Stimulated activated naive CD4-positive, alpha-beta T cell (primary cell): ENCODE results near the gene KRT13.

Source experiments
- DNase-seq, 6 experiments: peaks; one replicate each; lab custom pipeline; 2025; lab: John Stamatoyannopoulos, UW

KRT13 gene

DNA sequence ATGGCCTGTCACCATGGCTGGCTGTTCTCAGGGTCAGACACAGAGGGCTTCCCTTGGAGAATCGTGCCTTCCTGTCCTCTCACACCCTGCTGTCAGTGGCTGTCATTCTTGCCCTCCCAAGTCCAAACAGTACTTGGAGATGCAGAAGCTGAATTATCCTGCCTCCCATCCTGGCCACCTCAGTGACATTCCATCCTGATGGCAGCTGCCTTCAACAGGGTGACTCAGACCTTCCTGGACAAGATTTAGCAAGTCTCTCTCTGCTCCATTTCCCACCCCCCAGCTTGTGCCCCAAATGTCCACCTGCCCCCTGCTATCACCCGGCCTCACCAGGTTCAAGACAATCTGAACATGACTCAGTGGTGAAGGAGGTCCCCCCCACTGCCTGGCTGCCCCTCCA is 10.9 kb downstream of the KRT13 start:
- no peak for DNase-seq

DNA sequence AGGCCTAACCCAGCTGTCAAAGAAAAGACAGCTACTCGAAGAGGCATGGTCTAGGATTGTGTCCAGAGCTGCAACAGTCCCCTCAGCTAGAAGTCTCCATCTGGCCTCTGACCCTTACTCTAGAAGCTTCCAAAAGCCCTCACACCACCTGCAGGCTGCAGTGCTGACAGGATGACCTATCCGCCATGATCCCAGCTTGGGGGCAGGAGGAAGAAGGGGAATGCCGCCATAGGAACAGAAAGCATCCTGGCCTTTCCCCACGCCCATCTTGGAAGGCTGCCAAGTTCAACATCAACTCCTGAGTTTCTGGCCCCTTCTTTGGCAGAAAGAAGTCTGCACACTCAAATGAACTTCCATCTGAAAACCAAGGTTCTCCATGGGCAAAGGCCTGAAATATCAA is 12.6 kb downstream of the KRT13 start:
- DNase-seq, result no peak

DNA sequence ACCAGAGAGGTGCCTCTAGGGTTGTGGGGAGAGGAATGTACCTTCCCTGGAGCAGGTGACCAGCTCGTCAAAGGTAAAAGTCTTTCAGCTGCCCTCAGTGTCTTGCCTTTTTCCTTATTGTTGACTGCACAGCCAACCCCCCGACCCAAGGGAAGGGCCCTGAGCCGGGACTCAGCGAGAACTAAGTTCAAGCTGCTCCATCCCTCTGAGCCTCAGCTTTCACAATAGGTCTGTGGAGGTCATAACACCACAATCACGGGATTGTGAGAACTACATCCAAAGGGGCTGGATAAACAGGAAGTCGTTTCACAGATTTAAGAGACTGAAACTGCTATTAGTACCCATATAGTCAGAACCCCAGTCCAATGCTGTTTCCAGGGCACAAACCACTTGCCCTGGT is 13.1 kb downstream of the KRT13 start:
- DNase-seq, result no peak

DNA sequence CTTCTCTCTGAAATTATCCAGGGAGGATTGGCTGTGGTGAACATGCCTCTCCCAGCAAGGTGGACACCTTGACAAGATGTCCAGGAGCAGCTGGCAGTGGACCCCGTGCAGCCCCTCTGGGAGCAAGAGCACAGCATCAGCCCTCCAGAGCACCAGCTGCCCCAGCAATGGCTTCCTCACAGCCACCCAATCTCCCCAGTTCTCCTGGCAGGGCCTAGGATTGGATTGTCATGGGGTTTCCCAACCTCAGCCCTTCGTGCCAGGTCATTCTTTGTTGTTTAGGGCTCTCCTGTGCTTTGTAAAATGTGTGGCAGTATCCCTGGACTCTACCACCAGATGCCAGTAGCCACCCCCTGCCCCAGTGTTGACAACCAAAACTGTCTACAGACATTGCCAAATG is 13.9 kb downstream of the KRT13 start:
- no peak for DNase-seq

DNA sequence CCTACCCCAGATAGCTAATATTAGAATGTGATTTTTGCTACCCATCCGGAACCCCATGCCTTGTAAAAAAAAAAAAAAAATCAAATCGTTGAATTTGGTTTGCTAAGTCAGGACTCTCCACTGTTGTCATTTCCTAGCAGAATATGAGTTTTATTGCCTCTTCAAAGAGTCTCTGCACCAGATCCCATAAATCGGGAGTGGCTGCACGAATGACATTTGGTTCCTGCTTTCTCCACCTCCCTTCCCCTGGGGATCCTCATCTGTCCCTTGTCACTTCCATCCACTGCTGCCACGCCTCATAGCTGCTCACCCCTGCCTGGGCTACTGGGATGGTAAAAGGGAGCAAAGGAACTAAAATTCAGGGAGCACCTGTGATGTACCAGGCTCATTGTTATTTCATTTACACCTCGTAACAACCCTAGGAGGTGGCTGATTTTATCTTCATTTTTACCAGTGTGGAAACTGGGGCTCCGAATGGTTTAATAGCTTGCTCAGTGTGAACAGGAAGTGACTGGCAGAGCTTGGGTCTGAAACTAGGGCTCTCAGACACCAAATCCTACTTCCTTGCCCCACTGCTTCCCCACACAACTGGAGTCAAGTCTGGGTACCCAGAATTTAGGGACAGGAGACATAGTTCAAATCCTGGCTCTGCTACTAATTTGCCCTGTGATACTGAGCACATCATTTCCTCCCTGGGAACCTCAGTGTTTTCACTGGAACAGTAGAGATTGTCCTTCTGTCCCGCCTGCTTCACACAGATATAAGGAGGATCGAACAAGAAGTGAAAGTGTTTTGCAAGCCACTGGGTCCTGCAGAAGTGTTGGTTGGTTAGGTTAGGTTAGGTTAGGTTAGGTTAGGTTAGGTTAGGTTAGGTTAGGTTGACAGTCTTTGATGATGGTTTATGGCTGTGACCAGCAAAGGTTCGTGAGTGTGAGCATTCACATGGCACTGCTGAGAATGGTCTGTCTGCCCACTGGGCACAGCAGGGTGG is 15.1 kb downstream of the KRT13 start:
- DNase-seq, result no peak

DNA sequence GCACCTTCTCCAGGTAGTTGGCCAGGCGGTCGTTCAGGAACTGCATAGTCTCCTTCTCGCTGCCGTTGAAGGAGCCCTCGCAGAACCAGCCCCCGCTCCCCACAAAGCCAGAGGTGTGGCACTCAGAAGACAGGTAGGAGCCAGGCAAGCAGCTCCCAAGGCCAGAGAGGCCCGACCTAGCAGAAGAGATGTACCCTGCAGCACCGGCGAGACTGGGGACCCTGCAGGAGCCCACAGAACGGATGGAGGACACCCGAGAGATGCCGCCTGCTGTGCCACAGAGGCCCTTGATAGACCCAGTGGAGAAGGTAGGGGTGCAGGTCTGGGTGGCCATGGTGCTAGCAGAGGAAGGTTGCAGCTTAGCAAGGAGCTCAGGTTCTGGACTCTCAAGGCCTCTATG is 15.9 kb downstream of the KRT13 start, which contains the start of gene KRT36:
Gene KRT36 (minus strand): TSS at position 380 of the 400 bp plus-strand sequence. CDS start 46 bp downstream, at position 334.
- no peak for DNase-seq

DNA sequence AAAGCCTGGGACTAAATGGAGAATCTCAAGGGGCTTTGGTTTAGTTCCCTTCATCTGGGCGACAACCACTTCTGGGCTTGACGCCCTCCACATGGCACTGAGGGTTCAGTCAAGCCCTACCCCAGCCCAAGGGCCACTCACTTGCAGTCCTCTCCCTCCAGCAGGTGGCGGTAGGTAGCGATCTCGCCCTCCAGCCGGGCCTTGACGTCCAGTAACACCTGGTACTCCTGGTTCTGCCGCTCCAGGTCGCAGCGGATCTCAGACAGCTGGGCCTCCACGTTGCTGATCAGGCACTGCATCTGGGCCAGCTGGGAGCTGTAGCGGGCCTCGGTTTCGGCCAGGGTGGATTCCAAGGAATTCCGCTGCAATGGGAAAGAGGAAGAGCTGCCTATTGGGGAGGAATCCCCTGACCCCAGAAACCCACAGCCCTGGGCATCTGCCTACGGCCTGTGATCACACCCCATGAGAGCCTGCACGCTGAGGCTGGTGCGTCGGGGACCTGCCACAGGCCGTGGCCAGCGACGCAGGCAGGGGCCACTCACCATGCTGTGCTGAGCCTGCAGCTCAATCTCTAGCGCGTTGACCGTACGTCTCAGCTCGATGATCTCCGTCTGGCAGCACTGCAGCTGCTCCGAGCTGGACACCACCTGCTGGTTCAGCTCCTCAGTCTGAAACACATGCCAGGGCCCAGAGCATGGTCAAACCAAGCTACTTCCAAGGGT is 18.4 kb downstream of the KRT13 start:
- DNase-seq, result no peak

DNA sequence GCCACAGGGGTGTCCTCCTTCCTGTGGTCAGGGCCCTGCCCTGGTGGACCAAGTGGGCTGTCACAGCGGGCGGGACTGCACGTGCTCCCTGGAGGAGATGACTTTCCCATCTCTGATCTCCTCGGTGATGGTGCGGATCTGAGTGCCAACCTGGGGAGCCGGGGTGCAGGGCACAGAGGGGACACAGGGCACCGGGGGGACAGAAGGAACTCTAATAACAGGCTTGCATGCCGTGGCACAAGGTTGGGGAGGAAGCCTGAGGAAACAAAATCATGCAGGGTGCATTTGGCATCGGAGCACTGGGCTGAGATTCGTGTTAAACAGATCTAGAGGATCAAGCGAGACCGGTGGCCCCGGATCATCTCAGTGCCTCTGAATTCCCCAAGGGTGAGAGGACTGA is 19.1 kb downstream of the KRT13 start:
- DNase-seq, result no peak

DNA sequence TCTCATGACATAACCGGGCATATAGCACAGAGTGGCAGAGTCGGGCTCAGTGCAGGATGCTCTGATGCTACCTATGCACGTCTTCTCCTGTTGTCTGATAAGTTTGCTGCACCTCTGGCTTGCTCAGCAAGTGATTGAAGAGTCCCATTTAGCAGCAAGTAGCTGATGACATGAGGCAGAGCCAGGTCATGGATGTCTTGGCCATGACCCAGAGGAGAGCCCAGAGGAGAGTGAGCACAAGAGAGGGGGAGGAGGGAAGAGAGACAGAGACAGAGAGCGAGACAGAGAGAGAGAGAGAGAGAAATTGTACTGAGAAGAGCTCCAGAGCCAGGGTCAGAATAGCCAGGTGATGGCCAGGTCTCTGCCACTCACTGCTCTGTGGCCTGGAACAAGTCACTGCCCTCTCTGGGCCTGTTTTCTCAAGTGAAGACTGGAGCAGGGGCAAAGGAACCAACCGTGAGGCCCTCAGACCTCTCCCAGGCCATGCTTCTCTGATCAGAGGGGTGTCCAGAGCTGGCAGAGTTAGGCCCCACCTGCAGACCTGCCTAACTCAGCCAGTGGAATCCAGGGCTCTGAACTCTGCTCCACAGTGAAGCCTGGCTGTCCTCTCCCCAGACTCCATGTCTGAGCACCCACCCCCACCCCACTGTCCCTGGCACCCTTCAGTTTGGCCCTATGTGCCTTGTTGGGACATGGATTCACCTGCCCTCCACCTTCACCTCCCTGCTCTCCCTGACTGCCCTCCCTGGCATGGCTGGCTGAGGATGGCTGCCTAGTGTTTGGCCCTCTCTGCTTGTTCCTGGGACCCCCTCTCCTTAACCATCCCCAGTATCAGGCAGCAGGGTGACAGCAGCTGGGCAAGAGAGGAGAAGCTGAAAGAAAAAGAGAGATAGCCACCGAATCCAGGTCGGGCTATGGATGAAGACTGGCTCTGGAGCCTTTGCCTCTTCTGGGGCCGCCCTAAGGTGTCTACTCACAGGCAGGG is 20.2 kb downstream of the KRT13 start:
- DNase-seq, result no peak

DNA sequence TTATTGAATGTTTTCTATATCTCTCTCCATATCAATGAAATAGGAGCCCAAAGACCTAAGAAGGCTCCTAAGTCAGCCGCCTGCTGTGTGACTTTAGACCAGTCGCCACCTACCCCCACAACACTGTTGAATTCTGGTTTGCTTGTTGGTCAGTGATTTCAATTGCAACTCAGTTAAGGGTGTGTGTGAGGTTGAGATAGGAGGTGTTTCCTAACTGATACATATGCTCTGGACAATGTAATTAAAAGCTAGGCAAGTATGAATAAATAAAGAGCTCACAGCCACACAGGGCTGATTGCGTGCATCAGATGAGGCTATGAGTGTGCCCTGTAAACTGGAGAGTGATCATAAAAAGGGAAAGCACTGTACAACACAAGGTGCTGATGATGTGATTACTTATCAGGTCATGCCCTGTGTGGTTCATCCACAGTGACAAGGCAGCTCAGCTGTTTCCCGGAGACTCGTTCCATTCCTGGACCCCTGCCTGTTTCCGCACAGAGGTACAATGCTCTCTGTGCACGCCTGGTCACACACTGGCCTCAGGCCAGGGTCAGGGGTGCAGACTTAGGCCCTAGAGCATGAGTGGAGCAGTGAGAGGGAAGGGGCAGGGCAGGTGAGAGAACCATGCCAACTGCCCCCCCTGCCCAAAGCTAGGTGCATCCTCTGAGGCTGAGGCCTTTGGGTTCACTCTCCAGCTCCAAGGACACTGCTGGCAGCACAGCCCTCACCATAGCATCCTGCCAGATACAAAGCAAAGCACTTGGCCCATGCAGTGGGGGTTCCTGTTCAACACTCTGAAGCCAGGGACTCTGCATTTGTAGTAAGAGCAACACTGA is 21.2 kb downstream of the KRT13 start:
- no peak for DNase-seq

DNA sequence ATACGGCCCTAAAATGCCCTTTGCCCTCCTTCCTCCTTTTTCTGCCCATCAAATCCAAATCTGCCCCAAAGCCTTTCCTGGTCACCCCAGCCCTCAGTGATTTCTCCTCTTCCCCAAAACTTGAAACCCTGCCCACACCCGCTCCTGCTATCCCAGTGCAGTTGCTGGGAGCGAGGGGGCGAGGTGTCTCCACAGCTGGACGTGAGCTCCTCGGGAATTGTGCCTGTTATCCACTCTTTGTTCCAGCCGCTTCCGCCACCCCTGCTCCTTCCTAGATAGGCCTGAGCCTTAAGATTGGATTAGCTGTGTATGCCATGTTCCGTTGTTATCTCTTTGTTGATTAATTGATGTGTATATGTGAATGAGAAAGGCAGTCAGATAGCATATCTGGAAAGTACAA is 21.9 kb downstream of the KRT13 start:
- DNase-seq, result no peak

DNA sequence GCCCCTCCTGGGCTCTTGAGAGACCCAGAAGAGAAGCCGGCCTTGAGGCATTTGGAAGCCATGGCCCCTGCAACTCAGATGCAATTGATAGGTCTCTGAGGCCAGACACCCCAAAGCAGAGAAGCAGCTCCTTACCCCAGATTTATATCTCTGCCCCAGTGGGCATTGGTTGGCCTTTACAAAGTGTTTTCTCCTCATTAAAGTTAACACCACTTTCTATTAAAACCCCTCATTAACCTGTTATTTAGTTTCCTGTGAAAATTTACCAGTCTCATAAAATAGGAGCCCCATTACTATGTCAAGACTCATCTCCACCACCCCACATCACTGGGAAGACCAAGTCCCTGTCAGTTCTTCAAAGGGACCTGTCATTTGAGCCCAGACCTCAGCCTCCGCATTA is 24.4 kb downstream of the KRT13 start, which contains the start of gene KRT35:
Gene KRT35 (minus strand): TSS at position 116 of the 400 bp plus-strand sequence. CDS start 54 bp downstream, at position 62.
- DNase-seq, result no peak

DNA sequence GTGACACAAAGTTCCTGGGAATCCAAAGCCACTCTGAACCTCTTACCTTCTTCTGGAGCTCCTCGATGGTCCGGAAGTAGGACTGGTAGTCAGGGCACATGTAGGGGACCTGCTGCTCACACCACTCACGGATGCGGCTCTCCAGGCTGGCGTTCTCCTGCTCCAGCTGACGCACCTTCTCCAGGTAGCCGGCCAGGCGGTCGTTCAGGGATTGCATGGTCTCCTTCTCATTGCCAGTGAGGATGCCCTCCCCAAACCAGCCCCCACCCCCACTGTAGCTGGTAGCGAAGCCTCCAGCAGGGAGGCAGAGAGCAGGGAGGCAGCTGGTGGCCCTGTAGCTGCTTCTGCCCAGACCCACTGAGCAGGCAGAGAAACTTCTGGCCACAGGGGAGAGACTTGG is 24.8 kb downstream of the KRT13 start:
- no peak for DNase-seq

DNA sequence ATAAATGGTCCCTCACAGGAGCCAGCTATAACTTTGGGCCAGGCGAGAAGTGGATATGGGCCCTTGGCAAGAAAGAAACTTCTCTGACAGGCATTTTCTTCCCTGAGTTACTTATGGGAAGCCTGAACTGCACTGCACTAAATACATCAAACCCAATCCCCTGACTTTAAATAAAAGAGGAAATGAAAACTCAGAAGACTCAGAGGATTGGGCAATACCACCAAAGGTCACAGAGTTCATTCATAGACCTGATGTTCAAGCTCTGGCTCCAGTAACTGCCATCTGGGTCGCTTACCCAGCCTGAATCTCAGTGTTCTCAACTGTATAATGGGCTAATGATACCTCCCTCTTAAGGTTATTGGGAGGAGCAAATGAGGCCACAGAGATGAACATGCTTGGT is 25.3 kb downstream of the KRT13 start:
- DNase-seq, result no peak

DNA sequence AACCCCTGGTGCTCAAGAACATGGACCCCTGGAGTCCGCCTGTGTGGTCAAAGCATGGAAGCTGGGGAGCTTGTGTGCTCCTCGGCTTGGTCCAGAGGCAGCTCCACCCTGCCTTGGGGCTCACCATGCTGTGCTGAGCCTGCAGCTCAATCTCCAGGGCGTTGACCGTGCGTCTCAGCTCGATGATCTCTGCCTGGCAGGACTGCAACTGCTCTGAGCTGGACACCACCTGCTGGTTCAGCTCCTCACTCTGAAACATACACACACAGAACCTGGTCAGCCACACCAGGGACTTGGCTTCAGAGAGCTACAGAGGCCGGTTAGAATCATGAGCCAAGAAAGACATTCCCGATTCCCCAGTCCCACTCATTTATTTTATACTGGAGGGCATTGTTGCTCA is 27.2 kb downstream of the KRT13 start:
- DNase-seq, result no peak

DNA sequence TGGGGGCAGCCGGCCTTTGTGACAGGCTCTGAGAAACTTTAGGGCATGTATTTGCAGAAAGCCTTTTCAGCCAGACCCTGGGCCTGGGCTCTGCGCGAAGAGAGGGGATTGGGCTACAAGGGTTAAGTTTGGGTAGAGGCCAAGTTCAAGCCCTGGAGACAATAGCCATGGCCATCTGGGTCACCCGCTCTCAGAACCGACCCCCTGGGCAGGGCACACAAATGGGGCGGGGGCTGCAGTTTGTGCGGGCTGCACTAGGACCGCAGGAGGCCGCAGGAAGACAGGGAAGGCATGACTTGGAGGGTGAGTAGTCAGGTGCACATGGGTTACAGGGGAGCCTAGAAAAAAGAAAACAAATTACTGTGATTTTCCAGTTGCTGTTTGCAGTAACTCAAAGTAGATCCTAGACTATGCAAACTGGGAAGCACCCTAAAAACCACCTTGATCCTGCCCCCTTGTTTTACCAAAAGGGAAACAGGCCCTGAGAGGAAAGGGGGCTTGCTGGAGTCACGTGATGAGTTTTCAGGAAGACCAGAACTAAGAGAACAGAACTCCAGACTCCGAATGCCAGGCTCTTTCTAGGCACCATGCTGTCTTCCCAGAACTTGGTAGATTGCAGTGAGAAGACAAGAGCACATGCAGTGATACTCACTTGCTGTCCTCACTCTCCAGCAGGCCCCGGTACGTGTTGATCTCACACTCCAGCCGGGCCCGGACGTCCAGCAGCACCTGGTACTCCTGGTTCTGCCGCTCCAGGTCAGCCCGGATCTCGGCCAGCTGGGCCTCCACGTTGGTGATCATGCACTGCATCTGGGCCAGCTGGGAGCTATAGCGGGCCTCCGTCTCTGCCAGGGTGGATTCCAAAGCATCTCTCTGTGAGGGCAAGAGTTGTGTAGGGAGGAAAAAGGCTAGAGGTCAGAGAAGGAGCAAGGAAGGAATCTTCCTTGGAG is 28.3 kb downstream of the KRT13 start:
- DNase-seq, result no peak

DNA sequence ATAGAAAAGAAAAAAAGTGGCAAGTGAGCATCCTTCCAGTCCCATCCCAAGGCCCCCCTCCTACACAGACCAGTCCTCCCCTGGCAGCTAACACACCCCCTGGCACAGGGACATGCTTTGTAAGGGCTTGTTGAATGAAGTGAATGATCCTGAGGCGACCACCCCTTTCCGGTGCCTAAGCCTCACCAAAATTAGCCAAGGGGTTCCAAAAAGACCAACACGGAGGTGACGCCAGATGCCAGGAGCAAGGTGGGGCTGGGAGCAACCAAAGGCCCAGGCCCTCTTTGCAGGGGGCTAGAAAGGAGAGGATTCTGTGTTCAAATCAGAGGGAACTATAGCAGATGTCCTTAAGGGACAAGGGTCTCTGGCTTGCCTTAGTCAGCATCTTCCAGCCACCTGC is 30.0 kb downstream of the KRT13 start:
- DNase-seq, result no peak

DNA sequence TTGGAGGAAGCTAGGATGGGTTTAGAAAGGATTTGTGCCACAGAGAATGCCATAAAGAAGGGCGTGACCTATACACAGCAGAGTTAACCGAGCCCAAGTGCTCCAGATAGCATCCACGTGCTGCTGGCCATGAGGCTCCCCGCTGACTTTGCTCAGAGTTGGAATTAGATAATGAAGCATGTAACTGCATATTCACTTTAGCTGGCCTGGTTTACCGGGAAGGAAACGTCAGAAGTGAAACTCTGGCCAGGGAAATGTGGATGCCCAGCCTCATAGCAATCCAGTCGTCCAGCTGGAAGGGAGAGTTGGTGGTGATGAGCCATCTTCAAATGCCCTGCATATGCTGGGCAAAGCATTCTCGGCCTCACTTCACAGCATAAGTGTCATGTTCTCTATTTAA is 30.5 kb downstream of the KRT13 start:
- DNase-seq, result no peak

DNA sequence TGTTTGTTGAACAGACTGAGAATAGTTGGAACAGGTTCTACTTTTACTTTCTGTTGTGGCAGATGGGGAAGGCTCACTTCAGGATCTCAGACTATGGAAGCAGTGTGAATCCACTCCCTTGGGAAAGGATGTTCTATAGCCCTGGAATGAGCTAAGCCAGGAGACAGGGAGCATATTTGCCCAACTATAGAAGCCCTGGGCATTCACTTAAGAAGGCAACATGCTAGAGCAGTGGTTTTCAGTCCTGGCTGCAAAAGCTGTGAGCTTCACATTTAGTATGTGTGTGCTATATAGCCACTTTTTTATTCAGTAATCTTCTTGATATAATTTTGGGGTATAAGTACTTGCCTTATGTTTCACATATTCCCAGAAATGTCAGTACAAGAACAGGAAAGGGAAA is 37.1 kb downstream of the KRT13 start:
- DNase-seq, result no peak

DNA sequence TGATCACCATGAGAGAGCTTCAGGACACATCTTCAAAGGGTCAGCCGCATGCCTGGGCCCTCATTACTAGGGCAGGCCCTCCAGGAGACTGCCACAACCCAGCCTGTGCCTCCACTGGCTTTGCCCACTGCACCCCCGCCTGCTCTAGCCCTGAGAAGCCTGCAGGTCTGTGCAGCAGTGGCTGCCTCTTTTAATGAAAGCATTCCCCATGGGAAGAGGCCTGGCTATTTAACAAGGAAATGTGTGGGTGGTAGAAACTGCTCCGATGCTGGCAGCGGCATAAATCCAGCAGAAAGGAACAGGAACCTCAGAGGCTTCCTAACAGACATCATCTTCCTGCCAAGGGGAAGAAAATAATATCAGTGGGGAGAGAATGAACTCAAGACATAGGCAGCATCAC is 37.9 kb downstream of the KRT13 start:
- no peak for DNase-seq
